SH-SY5Y (cell line): ENCODE data around the gene CHEK1.

Experiments
- GATA2 ChIP-seq: IDR thresholded peaks from 2 replicates; pipeline ENCODE4 v1.6.1; 2011; ENCODE audit warnings: mild to moderate bottlenecking, low read depth, low read length
- GATA3 ChIP-seq: IDR thresholded peaks from 2 replicates; pipeline ENCODE4 v1.6.1; 2011; ENCODE audit warnings: low read depth, mild to moderate bottlenecking, low read length, moderate library complexity

DNA sequence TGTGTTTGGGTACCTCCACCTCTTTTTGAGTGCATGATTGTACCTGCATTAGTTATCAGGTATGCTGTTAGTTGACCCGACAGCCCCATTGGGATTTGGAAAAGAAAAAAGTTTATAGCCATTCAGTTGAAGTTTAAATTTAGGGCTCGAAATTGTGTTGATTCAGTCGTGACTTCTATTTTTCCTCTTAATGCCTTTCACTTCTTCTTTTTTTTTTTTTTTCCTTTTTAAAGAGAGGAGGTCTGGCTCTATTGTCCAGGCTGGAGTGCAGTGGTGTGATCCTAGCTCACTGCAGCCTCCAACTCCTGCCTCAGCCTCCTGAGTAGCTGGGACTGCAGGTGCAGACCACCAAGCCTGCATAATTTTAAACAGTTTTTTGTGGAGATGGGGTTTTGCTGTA is 30.0 kb upstream of the CHEK1 start:
- TF ChIP-seq GATA3 = no peak
- no peak for TF ChIP-seq GATA2
